ENCODE measurements around the gene MED10. TPM values are rescaled to one million over a fixed set of nuclear protein-coding genes. Genes with fewer than 3 reads are reported as not detected.

Gene MED10
- total RNA-seq, 3 donors from 2014 or later = 24.7 to 44.9 (median 27.2) TPM

DNA sequence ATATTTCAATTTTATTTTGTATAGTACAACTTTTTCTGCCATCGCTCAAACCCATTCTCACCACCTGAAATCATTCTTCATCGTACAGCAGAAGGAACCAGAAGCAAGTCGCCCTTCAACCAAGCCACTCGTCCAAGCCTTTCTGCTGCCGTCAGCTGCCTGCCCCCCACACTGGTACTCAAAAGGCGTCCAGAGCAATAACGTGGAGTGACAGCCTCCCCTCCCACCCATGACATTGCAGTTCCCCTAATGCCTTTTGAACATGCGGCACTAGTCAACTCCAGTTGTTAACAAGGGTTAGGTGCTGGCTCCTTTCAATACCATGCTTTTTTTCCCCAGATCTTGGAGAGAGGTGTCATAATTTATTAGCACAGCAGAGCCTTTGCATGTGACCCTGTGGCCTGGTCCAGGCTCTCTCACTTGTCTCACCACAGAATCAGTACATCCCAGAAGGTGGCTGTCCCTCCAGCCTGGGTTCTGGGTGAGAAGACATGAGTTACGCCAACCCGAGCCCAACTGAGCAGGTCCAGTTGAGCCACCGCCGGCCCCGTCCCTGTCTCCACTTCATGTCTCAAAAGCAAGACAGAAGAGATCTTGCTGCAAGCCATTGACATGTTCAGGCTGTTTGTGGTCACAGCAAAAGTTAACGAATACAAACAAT, 20.4 kb upstream of the MED10 start:
- intact Hi-C loops (cut with DNase I, micrococcal nuclease) = no loop called here
- TF ChIP-seq, protein P1, sequence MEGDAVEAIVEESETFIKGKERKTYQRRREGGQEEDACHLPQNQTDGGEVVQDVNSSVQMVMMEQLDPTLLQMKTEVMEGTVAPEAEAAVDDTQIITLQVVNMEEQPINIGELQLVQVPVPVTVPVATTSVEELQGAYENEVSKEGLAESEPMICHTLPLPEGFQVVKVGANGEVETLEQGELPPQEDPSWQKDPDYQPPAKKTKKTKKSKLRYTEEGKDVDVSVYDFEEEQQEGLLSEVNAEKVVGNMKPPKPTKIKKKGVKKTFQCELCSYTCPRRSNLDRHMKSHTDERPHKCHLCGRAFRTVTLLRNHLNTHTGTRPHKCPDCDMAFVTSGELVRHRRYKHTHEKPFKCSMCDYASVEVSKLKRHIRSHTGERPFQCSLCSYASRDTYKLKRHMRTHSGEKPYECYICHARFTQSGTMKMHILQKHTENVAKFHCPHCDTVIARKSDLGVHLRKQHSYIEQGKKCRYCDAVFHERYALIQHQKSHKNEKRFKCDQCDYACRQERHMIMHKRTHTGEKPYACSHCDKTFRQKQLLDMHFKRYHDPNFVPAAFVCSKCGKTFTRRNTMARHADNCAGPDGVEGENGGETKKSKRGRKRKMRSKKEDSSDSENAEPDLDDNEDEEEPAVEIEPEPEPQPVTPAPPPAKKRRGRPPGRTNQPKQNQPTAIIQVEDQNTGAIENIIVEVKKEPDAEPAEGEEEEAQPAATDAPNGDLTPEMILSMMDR (IDR thresholded peaks at IDR 0.05) = no peak
- Histone ChIP-seq H3K36me3 (ENCODE audit: low read depth) (no peaks in the 10 kb centered on the region), H3K9me3 (no peaks in the 10 kb centered on the region), H3K4me1 (ENCODE audit: low read depth) (no peaks in the 10 kb centered on the region), H3K4me3 (no peak overlapping the region)
- DNase-seq (no peak), ATAC-seq (no peak)

DNA sequence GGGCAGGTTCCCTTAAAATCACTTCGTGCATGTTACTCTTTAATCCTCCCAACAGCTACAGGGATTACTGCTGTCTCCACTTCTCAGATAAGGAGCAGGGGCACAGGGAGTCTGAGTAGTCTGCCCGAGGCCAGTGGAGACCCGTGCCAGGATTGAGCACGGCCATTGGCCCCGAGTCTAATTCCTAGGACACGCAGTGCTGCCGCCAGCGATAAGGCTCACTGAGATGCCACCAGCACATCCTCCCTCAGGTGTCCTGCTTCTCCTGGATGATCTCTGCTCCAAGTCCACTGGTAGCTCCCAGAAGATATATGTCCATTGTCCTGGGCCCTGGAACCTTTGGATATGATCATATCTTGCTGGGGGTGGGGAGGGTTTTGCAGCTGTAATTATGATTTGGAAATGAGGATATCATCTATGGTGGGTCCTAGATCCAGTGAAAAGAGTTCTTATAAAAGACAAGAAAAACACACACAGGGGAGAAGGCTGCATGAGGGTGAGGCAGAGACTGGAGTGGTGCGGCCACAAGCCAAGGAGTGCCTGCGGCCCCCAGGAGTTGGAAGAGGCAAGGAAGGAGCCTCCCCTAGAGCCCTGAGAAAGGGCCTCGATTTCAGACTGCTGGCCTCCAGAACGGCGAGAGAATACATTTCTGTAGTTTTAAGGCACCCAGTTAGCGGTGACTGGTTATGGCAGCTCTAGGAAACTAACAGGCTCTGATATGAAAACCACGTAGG, 19.4 kb upstream of the MED10 start:
- no peaks in the 10 kb centered on the region for H3K36me3 ChIP-seq (ENCODE audit: low read depth)
- intact Hi-C loops (cut with DNase I, micrococcal nuclease) = no loop called here
- no peaks in the 10 kb centered on the region for H3K9me3 ChIP-seq
- no peaks in the 10 kb centered on the region for H3K4me1 ChIP-seq (ENCODE audit: low read depth)
- DNase-seq (no peak), ATAC-seq (no peak)
- TF ChIP-seq, protein P1 (IDR thresholded peaks at IDR 0.05) = no peak
- H3K4me3 ChIP-seq = no peak overlapping the region

DNA sequence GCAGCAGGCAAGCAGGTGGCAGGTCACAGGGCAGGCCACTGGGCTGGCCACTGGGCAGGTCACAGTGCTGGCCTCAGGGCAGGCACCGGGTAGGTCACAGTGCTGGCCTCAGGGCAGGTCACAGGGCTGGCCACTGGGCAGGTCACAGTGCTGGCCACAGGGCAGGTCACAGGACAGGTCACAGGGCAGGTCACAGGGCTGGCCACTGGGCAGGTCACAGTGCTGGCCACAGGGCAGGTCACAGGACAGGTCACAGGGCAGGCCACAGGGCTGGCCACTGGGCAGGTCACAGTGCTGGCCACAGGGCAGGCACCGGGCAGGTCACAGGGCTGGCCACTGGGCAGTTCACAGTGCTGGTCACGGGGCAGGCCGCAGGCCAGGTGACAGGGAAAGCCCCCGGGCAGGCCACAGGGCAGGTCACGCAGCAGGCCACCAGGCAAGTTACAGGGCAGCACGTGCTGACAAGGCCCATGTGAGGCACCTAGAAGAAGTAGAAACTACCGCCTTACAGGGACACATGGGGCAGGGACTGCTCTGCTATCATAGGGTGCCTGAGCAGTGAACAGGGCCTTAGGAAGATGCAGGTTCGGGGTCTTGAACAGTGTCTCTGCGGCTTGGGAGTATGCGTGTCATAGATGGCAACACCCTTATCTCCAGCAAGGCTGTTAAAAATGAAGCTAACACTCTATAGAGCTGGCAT, 18.6 kb upstream of the MED10 start:
- TF ChIP-seq, protein P1 (IDR thresholded peaks at IDR 0.05) = no peak
- intact Hi-C loops (cut with DNase I, micrococcal nuclease) = no loop called here
- ATAC-seq = no peak
- H3K4me1 ChIP-seq (ENCODE audit: low read depth) = no peaks in the 10 kb centered on the region
- H3K4me3 ChIP-seq = no peak overlapping the region
- no peaks in the 10 kb centered on the region for H3K9me3 ChIP-seq
- H3K36me3 ChIP-seq (ENCODE audit: low read depth) = no peaks in the 10 kb centered on the region
- DNase-seq = no peak

DNA sequence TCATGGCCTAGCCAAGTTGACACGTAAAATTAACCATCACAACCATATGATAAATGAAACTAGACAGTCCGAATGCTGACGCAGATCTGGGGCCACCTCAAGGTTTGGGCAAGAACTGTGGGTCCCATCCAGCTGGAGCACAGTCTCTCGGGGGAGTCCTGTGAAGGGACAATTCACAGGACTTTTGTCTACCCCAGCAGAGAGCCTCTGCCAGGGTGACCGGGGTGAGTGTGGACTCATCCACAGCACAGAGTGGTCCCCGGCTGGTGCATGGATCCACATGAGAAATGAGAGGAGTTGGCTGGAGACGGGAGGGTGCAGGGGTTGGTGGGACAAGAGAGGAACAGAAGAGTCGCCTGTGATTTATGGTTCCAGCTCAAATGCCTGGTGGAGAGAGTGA, 17.7 kb upstream of the MED10 start:
- no peaks in the 10 kb centered on the region for H3K4me1 ChIP-seq (ENCODE audit: low read depth)

DNA sequence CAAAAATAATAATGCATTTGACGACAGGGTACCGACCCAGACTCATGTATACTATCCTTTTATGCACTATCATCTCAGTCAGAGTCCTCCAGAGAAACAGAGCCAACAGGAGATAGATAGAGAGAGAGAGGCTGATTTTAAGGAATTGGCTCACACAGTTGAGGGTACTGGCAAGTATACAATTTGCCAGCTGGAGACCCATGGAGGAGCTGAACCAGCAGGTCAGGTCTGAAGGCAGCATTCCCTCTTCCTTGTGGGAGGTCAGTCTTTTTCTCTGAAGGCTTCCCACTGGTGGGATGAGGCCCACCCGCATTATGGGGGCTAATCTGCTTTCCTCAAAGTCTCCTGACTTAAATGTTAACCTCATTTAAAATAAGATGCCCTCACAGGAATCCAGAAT, 17.3 kb upstream of the MED10 start:
- Histone ChIP-seq H3K4me3 (no peak overlapping the region), H3K4me1 (ENCODE audit: low read depth) (no peaks in the 10 kb centered on the region), H3K36me3 (ENCODE audit: low read depth) (no peaks in the 10 kb centered on the region), H3K9me3 (no peaks in the 10 kb centered on the region)
- TF ChIP-seq, protein P1 (IDR thresholded peaks at IDR 0.05) = no peak
- DNase-seq = no peak
- intact Hi-C loops (cut with DNase I, micrococcal nuclease) = no loop called here
- ATAC-seq = no peak

More for the DNA sequence above, 17.7 kb upstream of the MED10 start:
- Histone ChIP-seq H3K36me3 (ENCODE audit: low read depth) (no peaks in the 10 kb centered on the region), H3K4me3 (no peak overlapping the region), H3K9me3 (no peaks in the 10 kb centered on the region)
- DNase-seq = no peak
- intact Hi-C loops (cut with DNase I, micrococcal nuclease) = no loop called here
- TF ChIP-seq, protein P1 (IDR thresholded peaks at IDR 0.05) = no peak
- ATAC-seq = no peak
